HG02610 (cell line): Measurements from ENCODE around the gene FOXK1.
A peak's percentile ranks its signal among the peaks of the same experiment; 100 is the strongest.

Source experiments
- ATAC-seq: cut with Tn5 transposase; IDR thresholded peaks from one replicate; pipeline ENCODE4 v1.9.1; 2021; ENCODE audit warnings: mild to moderate bottlenecking, moderate library complexity; ENCODE audit not compliant: unreplicated experiment

FOXK1 gene

GRCh38 chr7:4763091-4763793 is 81.1 kb downstream of the FOXK1 start:
- ATAC-seq: no peak

GRCh38 chr7:4763794-4764185 is 81.7 kb downstream of the FOXK1 start:
- ATAC-seq: no peak

GRCh38 chr7:4764402-4765007 is 82.4 kb downstream of the FOXK1 start:
- no peak for ATAC-seq

GRCh38 chr7:4765776-4766490 is 83.8 kb downstream of the FOXK1 start:
- ATAC-seq: no peak

GRCh38 chr7:4766666-4767519 is 84.8 kb downstream of the FOXK1 start:
- ATAC-seq: no peak

GRCh38 chr7:4768597-4769569 is 86.8 kb downstream of the FOXK1 start:
- ATAC-seq: no peak

GRCh38 chr7:4769761-4770160 is 87.7 kb downstream of the FOXK1 start:
- ATAC-seq: no peak

GRCh38 chr7:4770886-4771285 is 88.8 kb downstream of the FOXK1 start:
- ATAC-seq: no peak

- ATAC-seq: no peak
Observed at GRCh38 chr7:4771737-4772136, 89.6 kb downstream of the FOXK1 start.

- no peak for ATAC-seq
Observed at GRCh38 chr7:4772306-4772705, 90.2 kb downstream of the FOXK1 start.

- ATAC-seq: no peak
Observed at GRCh38 chr7:4774007-4774406, 91.9 kb downstream of the FOXK1 start.

GRCh38 chr7:4774658-4775249 is 92.7 kb downstream of the FOXK1 start:
- peak; percentile 26 for ATAC-seq

- ATAC-seq: peak; percentile 89
Observed at GRCh38 chr7:4775250-4775847, 93.3 kb downstream of the FOXK1 start, which contains the start of gene AP5Z1. Gene AP5Z1 (plus strand): TSS chr7:4775623. CDS start chr7:4775716, 93 bp downstream.

GRCh38 chr7:4775848-4776623 is 93.9 kb downstream of the FOXK1 start:
- ATAC-seq: peak; percentile 10

GRCh38 chr7:4779118-4779517 is 97.0 kb downstream of the FOXK1 start:
- ATAC-seq: no peak

GRCh38 chr7:4781366-4782069 is 99.4 kb downstream of the FOXK1 start:
- ATAC-seq: no peak

- ATAC-seq: no peak
Observed at GRCh38 chr7:4782333-4783291, 100.5 kb downstream of the FOXK1 start.
